Upper lobe of right lung (tissue), 1 donor: ENCODE results near the gene CTSH. TPM values are rescaled to one million over a fixed set of nuclear protein-coding genes. Genes with fewer than 3 reads are reported as not detected.

Source experiments
- ATAC-seq: fragments of 200-7000 bp; cut with Tn5 transposase; one replicate; pipeline ENCODE4 v1.9.1; 2020; ENCODE audit warnings: mild to moderate bottlenecking, moderate library complexity
- DNase-seq: peaks from one replicate; pipeline ENCODE4 v3.0.0-alpha.2; 2020
- H3K27ac ChIP-seq: fragments of 200-600 bp; one replicate; pipeline ENCODE4 v1.8.0; 2022
- H3K27me3 ChIP-seq: fragments of 200-600 bp; one replicate; pipeline ENCODE4 v1.8.0; 2022; ENCODE audit warnings: mild to moderate bottlenecking
- H3K36me3 ChIP-seq: fragments of 200-600 bp; one replicate; pipeline ENCODE4 v1.8.0; 2022
- H3K4me1 ChIP-seq: fragments of 200-600 bp; one replicate; pipeline ENCODE4 v1.8.0; 2022
- H3K4me3 ChIP-seq: fragments of 200-600 bp; one replicate; pipeline ENCODE4 v1.8.0; 2022; ENCODE audit warnings: mild to moderate bottlenecking
- H3K9me3 ChIP-seq: fragments of 200-600 bp; one replicate; pipeline ENCODE4 v1.8.0; 2022
- CTCF ChIP-seq: fragments of 200-600 bp; IDR thresholded peaks from one replicate; pipeline ENCODE4 v1.8.0; 2022; ENCODE audit warnings: antibody characterized with exemption
- intact Hi-C: fragments of 100-400 bp; cut with DNase I; formaldehyde crosslinking; loops from one replicate; pipeline ENCODE4 v1.11.0; 2022
- total RNA-seq: library from RNA; stranded (reverse); fragmentation: NEBNext Ultra II Directional; extraction: Animal tissue kit (Norgen Biotek cat#: 25700); gene quantifications from one replicate; pipeline ENCODE4 v1.2.1, GENCODE V29; 2021
- donor health status: DM: no; HTN: yes; CAD: no; lungs with severe emphysema.

The CTSH gene
- total RNA-seq, 1 donor from 2014 or later = 1,018 TPM

- no peak for ATAC-seq
- Histone ChIP-seq H3K36me3 (no peaks in the 10 kb centered on the region), H3K27ac (peak overlapping the region; percentile 70), H3K27me3 (no peaks in the 10 kb centered on the region), H3K9me3 (no peaks in the 10 kb centered on the region), H3K4me1 (peaks cover 37% of the 10 kb centered on the region), H3K4me3 (no peak overlapping the region)
- no peak for DNase-seq
- TF ChIP-seq CTCF = no peak
- intact Hi-C loops = no loop called here
Observed at GRCh38 chr15:78987556-78988360, 42.9 kb upstream of the CTSH start.

- intact Hi-C loops = no loop called here
- ATAC-seq (no peak), DNase-seq (no peak)
- Histone ChIP-seq H3K27me3 (no peaks in the 10 kb centered on the region), H3K9me3 (no peaks in the 10 kb centered on the region), H3K36me3 (no peaks in the 10 kb centered on the region), H3K27ac (no peak overlapping the region), H3K4me3 (no peak overlapping the region), H3K4me1 (peaks cover 34% of the 10 kb centered on the region)
- no peak for TF ChIP-seq CTCF
Observed at GRCh38 chr15:78985859-78986475, 41.1 kb upstream of the CTSH start.

GRCh38 chr15:78984041-78984440 is 39.2 kb upstream of the CTSH start:
- intact Hi-C loops = no loop called here
- ATAC-seq (no peak), DNase-seq (no peak)
- no peaks in the 10 kb centered on the region for H3K9me3 ChIP-seq
- H3K4me3 ChIP-seq = no peak overlapping the region
- H3K27ac ChIP-seq = no peak overlapping the region
- H3K4me1 ChIP-seq = peaks cover 15% of the 10 kb centered on the region
- H3K36me3 ChIP-seq = no peaks in the 10 kb centered on the region
- no peak for TF ChIP-seq CTCF
- H3K27me3 ChIP-seq = no peaks in the 10 kb centered on the region

- no peaks in the 10 kb centered on the region for H3K27me3 ChIP-seq
- H3K4me3 ChIP-seq = no peak overlapping the region
- no peaks in the 10 kb centered on the region for H3K9me3 ChIP-seq
- DNase-seq = no peak
- H3K27ac ChIP-seq = no peak overlapping the region
- intact Hi-C loops = no loop called here
- no peak for TF ChIP-seq CTCF
- no peak for ATAC-seq
- no peaks in the 10 kb centered on the region for H3K36me3 ChIP-seq
- peaks cover 8% of the 10 kb centered on the region for H3K4me1 ChIP-seq
Observed at GRCh38 chr15:78983146-78983918, 38.5 kb upstream of the CTSH start.

- Histone ChIP-seq H3K4me1 (peaks cover 2% of the 10 kb centered on the region), H3K9me3 (no peaks in the 10 kb centered on the region), H3K27ac (no peak overlapping the region), H3K36me3 (no peaks in the 10 kb centered on the region), H3K27me3 (no peaks in the 10 kb centered on the region), H3K4me3 (no peak overlapping the region)
- no peak for ATAC-seq
- intact Hi-C loops = no loop called here
- DNase-seq = no peak
- TF ChIP-seq CTCF = no peak
Observed at GRCh38 chr15:78982736-78983135, 37.9 kb upstream of the CTSH start.
